OCI-LY7 (cell line): ENCODE measurements around the gene RIMS3. TPM values are rescaled to one million over a fixed set of nuclear protein-coding genes. Genes with fewer than 3 reads are reported as not detected.

Experiments used
- BruUV-seq: library from RNA; stranded (reverse); fragments of 400-500 nt; replicated peaks from 2 replicates; lab custom pipeline; 2021; lab: Mats Ljungman, UMichigan
- CTCF ChIA-PET: fragments of 300-600 bp; sonication (Branson Sonifier 250); formaldehyde crosslinking; loops from one replicate; lab custom pipeline; 2022; ENCODE audit warnings: antibody characterized with exemption; ENCODE audit not compliant: unreplicated experiment; lab: Charles Lee
- POLR2A ChIA-PET: fragments of 300-600 bp; sonication (Branson Sonifier 250); formaldehyde crosslinking; loops from one replicate; lab custom pipeline; 2022; ENCODE audit warnings: antibody characterized with exemption; lab: Charles Lee
- DNase-seq: peaks from one replicate; pipeline ENCODE4 v3.0.0-alpha.2; 2015; ENCODE audit warnings: low spot score
- H2AFZ ChIP-seq: fragments of 200-600 bp; sonication (generic), shearing (Covaris generic); 2 replicates; pipeline ENCODE4 v1.6.1; 2014; ENCODE audit warnings: mild to moderate bottlenecking, antibody characterized with exemption, low read length, moderate library complexity
- H3K27ac ChIP-seq: fragments of 200-600 bp; sonication (generic); 2 replicates; pipeline ENCODE4 v1.5.1; 2014; ENCODE audit warnings: mixed run types, low read depth, mild to moderate bottlenecking, moderate library complexity, low read length, inconsistent platforms; ENCODE audit not compliant: poor library complexity, severe bottlenecking
- H3K36me3 ChIP-seq: fragments of 200-600 bp; sonication (generic); 2 replicates; pipeline ENCODE4 v1.6.1; 2014; ENCODE audit warnings: mild to moderate bottlenecking, antibody characterized with exemption, low read length, moderate library complexity, mixed read lengths; ENCODE audit not compliant: insufficient read depth
- H3K4me1 ChIP-seq: fragments of 200-600 bp; sonication (generic); 2 replicates; pipeline ENCODE4 v1.5.1; 2014; ENCODE audit warnings: mild to moderate bottlenecking, low read length; ENCODE audit not compliant: insufficient read depth, poor library complexity, severe bottlenecking
- H3K4me2 ChIP-seq: fragments of 200-600 bp; sonication (generic); 2 replicates; pipeline ENCODE4 v1.6.1; 2014; ENCODE audit warnings: mild to moderate bottlenecking, low read length
- H3K4me3 ChIP-seq: fragments of 200-600 bp; sonication (generic); 2 replicates; pipeline ENCODE4 v1.5.1; 2014; ENCODE audit warnings: mild to moderate bottlenecking, low read depth, low read length; ENCODE audit not compliant: poor library complexity, severe bottlenecking
- H3K79me2 ChIP-seq: fragments of 200-600 bp; sonication (generic); 2 replicates; pipeline ENCODE4 v1.6.1; 2016; ENCODE audit warnings: low read depth, mild to moderate bottlenecking, low read length, moderate library complexity, mixed read lengths; ENCODE audit not compliant: insufficient read depth
- H3K9me2 ChIP-seq: fragments of 200-600 bp; sonication (generic); 2 replicates; pipeline ENCODE4 v1.6.1; 2016; ENCODE audit warnings: mild to moderate bottlenecking, low read length, mixed read lengths; ENCODE audit not compliant: insufficient read depth
- H3K9me3 ChIP-seq: fragments of 200-600 bp; sonication (generic); 2 replicates; pipeline ENCODE4 v1.6.1; 2014; ENCODE audit warnings: mild to moderate bottlenecking, mixed run types, low read length, mixed read lengths
- H4K20me1 ChIP-seq: fragments of 200-600 bp; sonication (generic); 2 replicates; pipeline ENCODE4 v1.6.1; 2014; ENCODE audit warnings: mild to moderate bottlenecking, antibody characterized with exemption, low read length, moderate library complexity, mixed read lengths; ENCODE audit not compliant: insufficient read depth
- CTCF ChIP-seq: fragments of 200-600 bp; sonication (generic); conservative IDR thresholded peaks from 2 replicates; pipeline ENCODE4 v1.5.1; 2014; ENCODE audit warnings: mild to moderate bottlenecking, antibody characterized with exemption, low read length, moderate library complexity, mixed read lengths
- EZH2phosphoT487 ChIP-seq: fragments of 200-600 bp; sonication (generic); IDR thresholded peaks from 2 replicates; pipeline ENCODE4 v1.6.1; 2018; ENCODE audit warnings: low read depth, borderline replicate concordance, mild to moderate bottlenecking, mixed run types, antibody characterized with exemption, low read length, moderate library complexity, mixed read lengths
- intact Hi-C: fragments of 100-400 bp; cut with micrococcal nuclease; formaldehyde crosslinking; loops from one replicate; pipeline ENCODE4 v1.10.0; 2022; ENCODE audit not compliant: unreplicated experiment
- total RNA-seq, 2 experiments: library from RNA; depleted of rRNA in 1 of 2; stranded (reverse); fragments of >200 nt in 1 of 2; shearing (Covaris generic) in 1 of 2; gene quantifications; 2 replicates each; pipeline ENCODE4 v1.2.3, GENCODE V29; 2014 to 2022

Gene RIMS3
- total RNA-seq, 2 experiments from 2014 or later, result 80.3 to 89.3 TPM

- ChIA-PET CTCF (no interaction called here), POLR2A (interaction anchor here (1.1 kb wide), 1 partner anchor 12 kb away, joined by 4 read pairs; no protein-coding TSS in a partner anchor)
- Histone ChIP-seq H3K4me1 (peaks cover 69% of the 10 kb centered on the region), H3K27ac (no peak overlapping the region), H3K4me3 (no peak overlapping the region), H4K20me1 (peaks cover 14% of the 10 kb centered on the region; the same call in 1 of the 2 replicates), H3K79me2 (peaks cover 92% of the 10 kb centered on the region), H3K9me2 (no peaks in the 10 kb centered on the region), H3K9me3 (no peaks in the 10 kb centered on the region), H2AFZ (no peak overlapping the region), H3K4me2 (peak overlapping the region; percentile 29; the same call in 1 of the 2 replicates), H3K36me3 (peaks cover 20% of the 10 kb centered on the region)
- TF ChIP-seq EZH2phosphoT487 (no peak), CTCF (no peak)
- BruUV-seq, result no TSS peak
- DNase-seq, result no peak
- intact Hi-C loops, result loop anchor here (10.0 kb wide), 1 partner anchor 311 kb away; no protein-coding TSS in a partner anchor
These were observed 30.8 kb upstream of the RIMS3 start for GRCh38 chr1:40696294-40696693.

GRCh38 chr1:40694353-40694874 is 28.9 kb upstream of the RIMS3 start:
- H3K9me2 ChIP-seq, result no peaks in the 10 kb centered on the region
- ChIA-PET CTCF (interaction anchor here (0.5 to 0.8 kb wide), 2 partner anchors 11 to 15 kb away, joined by 3 to 5 read pairs; no protein-coding TSS in a partner anchor), POLR2A (interaction anchor here (4.4 to 6.2 kb wide), 2 partner anchors 13 to 30 kb away, joined by 22 to 168 read pairs; partner anchors contain the start of gene RIMS3)
- TF ChIP-seq EZH2phosphoT487 (no peak), CTCF (no peak)
- BruUV-seq, result no TSS peak
- peak overlapping the region; percentile 96 for H3K4me2 ChIP-seq
- peak overlapping the region; percentile 1 for H3K27ac ChIP-seq
- intact Hi-C loops, result loop anchor here (10.0 kb wide), 1 partner anchor 310 kb away; no protein-coding TSS in a partner anchor
- peaks cover 30% of the 10 kb centered on the region for H3K36me3 ChIP-seq
- DNase-seq, result no peak
- no peaks in the 10 kb centered on the region for H3K9me3 ChIP-seq
- peaks cover 66% of the 10 kb centered on the region for H3K4me1 ChIP-seq
- peaks cover 92% of the 10 kb centered on the region for H3K79me2 ChIP-seq
- no peak overlapping the region for H2AFZ ChIP-seq
- peaks cover 22% of the 10 kb centered on the region; the same call in 1 of the 2 replicates for H4K20me1 ChIP-seq
- peak overlapping the region; percentile 94 for H3K4me3 ChIP-seq

GRCh38 chr1:40693425-40693824 is 27.9 kb upstream of the RIMS3 start:
- peaks cover 87% of the 10 kb centered on the region for H3K79me2 ChIP-seq
- ChIA-PET CTCF (interaction anchor here (1.0 kb wide), 1 partner anchor 8 kb away, joined by 3 read pairs; no protein-coding TSS in a partner anchor), POLR2A (interaction anchor here (0.6 to 6.2 kb wide), 10 partner anchors 12 to 314 kb away, joined by 3 to 168 read pairs (median 4); partner anchors contain the start of gene RIMS3)
- intact Hi-C loops, result loop anchor here (2.0 to 10.0 kb wide), 2 partner anchors 19 to 309 kb away; no protein-coding TSS in a partner anchor
- no peaks in the 10 kb centered on the region for H3K9me2 ChIP-seq
- H3K36me3 ChIP-seq, result peaks cover 38% of the 10 kb centered on the region
- peak overlapping the region; percentile 94 for H3K4me3 ChIP-seq
- H3K27ac ChIP-seq, result no peak overlapping the region
- H3K4me2 ChIP-seq, result peak overlapping the region; percentile 96
- H4K20me1 ChIP-seq, result peaks cover 22% of the 10 kb centered on the region; the same call in 1 of the 2 replicates
- TF ChIP-seq CTCF (no peak), EZH2phosphoT487 (no peak)
- peaks cover 60% of the 10 kb centered on the region for H3K4me1 ChIP-seq
- DNase-seq, result no peak
- BruUV-seq, result no TSS peak
- no peaks in the 10 kb centered on the region for H3K9me3 ChIP-seq
- no peak overlapping the region for H2AFZ ChIP-seq
